Tibial nerve (tissue), 4 donors: ENCODE measurements around the gene NDEL1.

ENCODE experiments used
- CTCF ChIP-seq, 5 experiments: fragments of 200-600 bp in 3 of 5; fragments of 450-650 bp in 2 of 5; sonication (generic) in 3 of 5; IDR thresholded peaks; one replicate each; pipeline ENCODE4 v1.5.1; 2016 to 2019; ENCODE audit warnings: antibody characterized with exemption in 5 of 5, mild to moderate bottlenecking in 3 of 5, moderate library complexity in 2 of 5
- EP300 ChIP-seq, 2 donors: sonication (generic); formaldehyde crosslinking; IDR thresholded peaks; one replicate each; pipeline ENCODE4 v1.6.1; 2017; ENCODE audit warnings: antibody characterized with exemption in 2 of 2, mild to moderate bottlenecking in 1 of 2
- POLR2A ChIP-seq, 2 donors: fragments of 450-650 bp; IDR thresholded peaks; one replicate each; pipeline ENCODE4 v1.6.1; 2017; ENCODE audit warnings: antibody characterized with exemption in 2 of 2, mild to moderate bottlenecking in 2 of 2, moderate library complexity in 2 of 2

DNA sequence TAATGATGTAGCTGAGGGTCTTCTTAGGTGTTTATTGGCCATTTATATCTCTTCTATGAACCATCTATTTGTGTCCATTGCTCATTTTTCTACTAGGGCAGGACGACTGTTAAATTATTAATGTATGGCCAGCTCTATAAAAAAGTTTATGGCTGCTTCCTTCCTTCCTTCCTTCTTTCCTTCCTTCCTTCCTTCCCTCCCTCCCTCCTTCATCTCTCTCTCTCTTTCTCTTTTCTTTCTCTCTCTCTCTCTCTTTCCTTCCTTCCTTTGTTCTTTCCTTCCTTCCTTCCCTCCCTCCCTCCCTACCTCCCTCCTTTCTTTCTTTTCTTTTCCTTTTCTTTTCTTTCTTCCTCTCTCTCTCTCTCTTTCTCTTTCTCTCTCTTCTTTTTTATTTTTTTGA lies 17.2 kb upstream of the NDEL1 start:
- TF ChIP-seq CTCF (IDR thresholded peaks at IDR 0.05), result no peak
- TF ChIP-seq EP300 (IDR thresholded peaks at IDR 0.05), result no peak
- no peak for TF ChIP-seq POLR2A (IDR thresholded peaks at IDR 0.05)
